GM21528 (cell line): ENCODE measurements around the gene CRIP2.

ENCODE experiments used
- ATAC-seq: cut with Tn5 transposase; IDR thresholded peaks from one replicate; pipeline ENCODE4 v1.9.1; 2021; ENCODE audit warnings: mild to moderate bottlenecking, moderate library complexity; ENCODE audit not compliant: unreplicated experiment, low FRiP score

The CRIP2 gene

DNA sequence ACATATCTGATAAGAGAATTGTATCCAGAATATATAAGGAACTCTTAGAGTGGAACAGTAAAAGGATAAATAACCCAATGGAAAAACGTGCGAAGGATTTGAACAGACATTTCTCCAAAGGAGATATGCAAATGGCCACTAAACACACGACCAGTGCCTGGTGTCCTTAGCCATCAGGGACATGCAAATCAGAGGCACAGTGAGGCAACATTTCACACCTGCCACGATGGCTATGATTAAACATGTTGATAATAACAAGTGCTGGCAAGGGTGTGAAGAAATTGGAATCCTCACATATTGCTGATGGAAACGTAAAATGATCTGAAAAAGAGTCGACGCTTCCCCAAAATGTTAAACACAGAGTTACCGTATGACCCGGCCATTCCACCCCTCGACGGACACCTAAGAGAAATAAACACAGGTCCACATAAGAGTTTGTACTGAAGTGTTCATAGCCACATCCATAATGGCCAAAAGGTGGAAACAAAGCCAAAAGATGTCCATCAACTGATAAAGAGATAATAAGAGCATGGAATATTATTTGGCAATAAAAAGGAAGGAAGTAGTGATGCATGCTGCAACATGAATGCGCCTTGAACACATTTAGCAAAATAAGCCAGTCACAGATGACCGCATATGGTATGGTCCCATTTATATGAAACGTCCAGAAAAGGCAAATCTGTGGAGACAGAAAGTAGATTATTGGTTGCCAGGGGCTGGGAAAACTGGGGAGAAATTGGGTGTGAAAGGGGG is 45.5 kb downstream of the CRIP2 start:
- no peak for ATAC-seq

DNA sequence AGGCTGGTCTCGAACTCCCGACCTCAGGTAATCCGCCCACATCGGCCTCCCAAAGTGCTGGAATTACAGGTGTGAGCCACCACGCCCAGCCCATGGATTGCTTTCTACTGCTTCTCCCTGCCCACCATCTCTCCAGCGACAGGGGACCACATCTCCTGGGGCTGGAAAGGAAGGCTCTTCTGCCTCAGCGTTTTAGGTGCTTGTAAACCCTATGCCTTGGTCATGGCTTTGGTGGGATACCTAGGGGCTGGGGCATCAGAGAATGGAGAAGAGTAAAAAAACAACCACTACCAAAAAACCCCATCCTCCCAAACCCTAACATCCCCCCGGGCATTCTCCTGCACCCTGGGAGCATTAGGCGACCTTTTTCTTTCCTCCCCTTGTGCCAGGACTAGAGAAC is 50.7 kb downstream of the CRIP2 start:
- ATAC-seq, result no peak

DNA sequence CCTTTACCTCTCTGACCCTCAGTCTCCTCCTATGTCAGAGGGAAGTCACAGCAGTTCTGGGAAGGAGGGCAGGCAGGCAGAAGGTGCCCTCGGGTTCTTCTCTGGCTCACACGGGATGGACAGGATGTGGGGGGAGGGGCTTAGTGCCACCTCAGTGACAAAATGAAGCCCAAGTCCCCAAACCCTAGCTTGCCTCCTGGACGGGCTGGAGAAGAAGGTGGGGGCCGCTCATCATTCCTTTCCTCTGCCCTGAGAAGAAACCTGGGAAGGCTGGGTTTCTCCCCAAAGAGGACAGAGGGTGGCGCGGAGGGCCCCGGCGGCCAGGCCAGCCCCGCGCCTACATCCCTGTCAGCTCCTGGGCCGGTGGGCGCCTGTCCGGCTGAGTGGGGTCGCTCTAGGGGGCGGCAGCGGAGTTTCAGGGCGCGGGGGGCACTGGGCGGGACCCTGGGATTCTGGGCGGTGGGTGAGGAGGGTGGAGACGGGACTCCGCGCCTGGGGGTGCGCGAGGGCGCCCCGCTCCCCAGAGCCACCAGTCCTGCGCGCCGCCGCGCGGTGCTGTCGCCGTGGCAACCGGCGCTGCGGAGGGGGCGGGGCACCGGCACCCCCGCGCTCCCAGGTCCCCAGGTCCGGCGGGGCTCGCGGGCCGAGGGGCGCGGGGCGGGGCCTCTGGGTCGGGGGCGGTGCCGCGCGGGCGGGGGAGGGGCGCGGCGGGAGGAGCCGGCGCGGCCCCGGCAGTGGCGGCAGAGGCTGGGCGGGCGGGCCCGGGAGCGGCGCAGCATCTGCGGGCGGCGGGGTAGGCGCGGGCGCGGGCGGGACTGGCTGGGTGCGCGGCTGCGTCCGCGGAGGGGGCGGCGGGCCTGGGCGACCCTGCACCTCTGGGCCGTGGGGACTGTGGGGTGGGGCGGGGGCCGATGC is 51.5 kb downstream of the CRIP2 start, which contains the start of gene TMEM121:
TMEM121 (plus strand) TSS at position 723 of the 915 bp plus-strand sequence. CDS start 2,252 bp downstream, outside the sequence.
- no peak for ATAC-seq

DNA sequence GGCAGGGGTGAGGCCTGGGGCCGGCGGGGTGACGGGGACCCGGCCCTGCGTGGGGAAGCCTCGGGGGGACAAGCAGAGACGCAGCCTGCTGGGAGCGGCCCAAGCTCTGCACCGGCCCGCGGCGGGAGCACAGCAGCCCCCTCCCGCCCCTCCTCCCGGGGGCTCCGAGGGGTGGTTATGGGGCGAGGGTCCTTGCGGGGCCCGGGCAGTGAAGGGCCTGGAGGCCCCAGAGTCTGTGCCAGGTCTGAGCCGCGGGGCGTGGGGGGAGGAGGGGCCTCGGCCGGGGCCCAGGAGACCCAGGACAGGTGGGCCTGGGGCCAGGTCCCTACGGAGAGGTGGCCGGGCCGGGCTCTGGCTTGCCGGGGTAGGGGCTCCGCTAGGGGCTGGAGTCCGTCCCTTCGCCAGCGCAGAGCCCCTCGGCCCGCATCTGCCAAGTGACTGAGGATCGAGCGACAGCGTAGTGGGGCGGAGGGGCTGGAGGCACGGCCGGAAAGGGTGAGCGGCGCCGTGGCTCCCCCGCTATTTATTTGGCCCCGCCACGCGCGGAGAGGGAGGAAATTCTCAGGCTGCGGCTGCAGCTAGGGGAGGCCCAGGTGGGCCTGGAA is 52.3 kb downstream of the CRIP2 start:
- ATAC-seq, result no peak

DNA sequence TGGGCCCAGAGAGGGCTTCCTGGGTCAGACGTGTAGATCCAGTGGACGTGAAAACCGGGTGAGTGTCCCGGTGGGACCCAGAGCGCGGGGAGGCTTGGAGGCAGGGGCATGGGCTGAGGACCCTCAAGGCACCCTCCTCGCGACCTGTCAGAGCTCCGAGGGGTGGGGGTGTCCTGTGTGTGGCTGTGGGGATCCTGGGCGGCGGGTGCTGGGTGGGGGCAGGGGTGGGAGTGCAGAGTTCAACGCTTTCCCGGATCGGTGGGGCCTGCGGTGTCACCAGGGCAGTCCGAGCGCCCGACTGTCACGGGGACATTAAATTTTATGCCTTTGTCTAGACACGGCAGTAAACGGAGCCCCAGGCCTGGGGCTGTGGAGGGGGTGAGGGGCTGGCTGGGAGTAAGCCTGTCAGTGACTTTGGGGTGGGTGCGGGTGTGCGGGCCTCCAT is 52.8 kb downstream of the CRIP2 start:
- ATAC-seq, result no peak

DNA sequence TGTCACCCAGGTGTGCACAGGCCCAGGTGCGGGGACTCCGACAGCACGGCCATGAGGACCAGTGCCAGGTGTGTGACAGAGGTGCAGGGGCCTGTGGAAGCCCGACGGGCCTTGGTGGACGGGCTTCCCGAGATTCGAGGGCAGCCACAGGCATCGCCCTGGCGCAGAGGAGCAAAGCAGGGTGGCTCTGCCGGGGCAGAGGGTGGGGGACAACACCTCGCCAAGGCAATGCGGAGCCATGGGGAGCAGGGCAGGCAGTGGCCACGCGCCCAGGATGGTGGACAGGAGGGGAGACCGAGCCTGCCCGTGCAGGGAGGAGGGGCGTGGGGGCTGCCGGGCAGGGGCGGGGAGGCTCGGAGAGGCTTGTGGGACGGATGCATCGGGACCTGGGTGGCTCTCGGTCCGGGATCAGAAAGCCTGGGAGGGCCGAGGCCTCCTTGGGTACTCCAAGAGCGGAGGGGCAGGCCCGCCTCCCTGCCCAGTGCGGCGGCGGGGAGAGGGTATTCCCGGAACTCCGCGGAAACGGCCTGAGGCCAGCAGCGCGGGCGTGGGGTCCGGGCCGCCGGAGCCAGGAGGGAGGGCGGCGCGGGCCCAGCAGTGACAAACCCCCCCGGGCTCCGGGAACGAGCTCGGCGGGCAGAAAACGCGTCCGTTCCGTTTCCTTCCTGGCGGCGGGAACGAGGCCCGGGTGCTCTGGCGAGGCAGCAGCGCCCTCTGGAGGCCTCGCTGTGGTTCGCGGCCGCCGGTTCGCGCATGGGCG is 53.4 kb downstream of the CRIP2 start:
- ATAC-seq, result no peak

GRCh38 chr14:105528586-105529318 is 54.1 kb downstream of the CRIP2 start:
- ATAC-seq, result no peak

GRCh38 chr14:105529319-105529568 is 54.6 kb downstream of the CRIP2 start:
- ATAC-seq, result no peak
